K562 (cell line): Measurements from ENCODE around the gene USP20. TPM values are rescaled to one million over a fixed set of nuclear protein-coding genes. Genes with fewer than 3 reads are reported as not detected.

Source experiments
- CBX2 ChIP-seq: fragments of 200-600 bp; sonication (generic); IDR thresholded peaks from one replicate; pipeline ENCODE4 v1.6.1; 2012; ENCODE audit warnings: mild to moderate bottlenecking, low read length, inconsistent platforms; ENCODE audit not compliant: insufficient read depth, poor library complexity, severe bottlenecking
- CEBPG ChIP-seq, 3 experiments: fragments of 200-800 bp in 1 of 3; sonication (Bioruptor generic) in 1 of 3; sonication (generic) in 1 of 3; formaldehyde crosslinking in 1 of 3; IDR thresholded peaks in 2 of 3; conservative IDR thresholded peaks in 1 of 3; 2 replicates each; pipeline versions ENCODE4 v1.6.1 to v1.8.0; 2016 to 2022; ENCODE audit warnings: missing compliant biosample characterization in 2 of 3, missing genetic modification characterization in 2 of 3, mild to moderate bottlenecking in 1 of 3, missing genetic modification reagents in 1 of 3
- CREB1 ChIP-seq, 2 experiments: sonication (generic) in 1 of 2; formaldehyde crosslinking in 1 of 2; IDR thresholded peaks; 2 replicates each; pipeline versions ENCODE4 v1.6.1 to v1.8.0; 2012 to 2022; ENCODE audit warnings: inconsistent platforms in 1 of 2, mild to moderate bottlenecking in 1 of 2, missing genetic modification reagents in 1 of 2, moderate library complexity in 1 of 2
- GMEB1 ChIP-seq: fragments of 250-450 bp; sonication (Bioruptor Pico); IDR thresholded peaks from 2 replicates; pipeline ENCODE4 v1.4.0; 2020; ENCODE audit warnings: mild to moderate bottlenecking
- HNRNPL ChIP-seq: fragments of 200-400 bp; formaldehyde crosslinking; IDR thresholded peaks from 2 replicates; pipeline ENCODE4 v1.6.1; 2017; ENCODE audit warnings: low read depth, mild to moderate bottlenecking, low read length
- KAT8 ChIP-seq: fragments of 450-650 bp; IDR thresholded peaks from 2 replicates; pipeline ENCODE4 v1.6.1; 2016; ENCODE audit warnings: low read depth, mild to moderate bottlenecking
- MAFG ChIP-seq: fragments of 450-650 bp; conservative IDR thresholded peaks from 2 replicates; pipeline ENCODE4 v1.6.1; 2016; ENCODE audit warnings: missing genetic modification characterization, missing compliant biosample characterization
- MCM5 ChIP-seq: fragments of 450-650 bp; IDR thresholded peaks from 2 replicates; pipeline ENCODE4 v1.6.1; 2016; ENCODE audit warnings: low read depth
- MED1 ChIP-seq: sonication (generic); formaldehyde crosslinking; IDR thresholded peaks from 2 replicates; pipeline ENCODE4 v1.8.1; 2023; ENCODE audit warnings: missing genetic modification reagents, borderline replicate concordance
- MLX ChIP-seq, 2 experiments: fragments of 450-650 bp in 1 of 2; sonication (generic) in 1 of 2; formaldehyde crosslinking; conservative IDR thresholded peaks; 2 replicates each; pipeline versions ENCODE4 v1.4.0 to v1.8.1; 2020 to 2022; ENCODE audit warnings: mild to moderate bottlenecking in 1 of 2, missing genetic modification reagents in 1 of 2
- PHF8 ChIP-seq: fragments of 200-600 bp; sonication (generic); IDR thresholded peaks from 2 replicates; pipeline ENCODE4 v1.6.1; 2012; ENCODE audit warnings: mixed run types, mild to moderate bottlenecking, inconsistent platforms, low read length, moderate library complexity, borderline replicate concordance
- RBBP5 ChIP-seq: fragments of 200-600 bp; sonication (generic); IDR thresholded peaks from 2 replicates; pipeline ENCODE4 v1.6.1; 2012; ENCODE audit warnings: borderline replicate concordance, mild to moderate bottlenecking, low read length, control low read depth, inconsistent platforms; ENCODE audit not compliant: insufficient read depth, poor library complexity, severe bottlenecking
- ZNF217 ChIP-seq: sonication (generic); formaldehyde crosslinking; IDR thresholded peaks from 2 replicates; pipeline ENCODE4 v1.8.0; 2022; ENCODE audit warnings: mild to moderate bottlenecking, missing genetic modification reagents
- ZNF41 ChIP-seq: fragments of 250-450 bp; sonication (Bioruptor Pico); conservative IDR thresholded peaks from 2 replicates; pipeline ENCODE4 v1.4.0; 2020; ENCODE audit warnings: mild to moderate bottlenecking
- ZNF79 ChIP-seq: fragments of 250-450 bp; sonication (Bioruptor Pico); IDR thresholded peaks from 2 replicates; pipeline ENCODE4 v1.4.0; 2020; ENCODE audit warnings: low read depth, mild to moderate bottlenecking, moderate library complexity
- ZSCAN32 ChIP-seq: fragments of 450-650 bp; formaldehyde crosslinking; IDR thresholded peaks from 2 replicates; pipeline ENCODE4 v1.4.0; 2020; ENCODE audit warnings: mild to moderate bottlenecking, moderate library complexity
- polyA plus RNA-seq, 8 experiments: library from polyadenylated mRNA; depleted of rRNA in 4 of 8; stranded (reverse) in 5 of 8; unstranded in 3 of 8; fragments of >200 nt; fragmentation: Nextera tagmentation in 2 of 8; fragmentation: Illumina TruSeq in 1 of 8; extraction: Ambion mirVana in 2 of 8; extraction: Trizol in 1 of 8; gene quantifications; 2 replicates each; pipeline versions ENCODE4 v1.2.1 to v1.2.3, GENCODE V29; 2011 to 2014; ENCODE audit warnings: inconsistent platforms in 1 of 8, missing spikeins in 1 of 8
- total RNA-seq, 7 experiments: library from RNA; depleted of rRNA in 6 of 7; stranded (reverse); fragments of >200 nt in 6 of 7; fragmentation: Illumina TruSeq in 2 of 7; extraction: Trizol in 2 of 7; gene quantifications; 2 replicates each; pipeline versions ENCODE4 v1.2.1 to v1.2.3, GENCODE V29; 2011 to 2021; ENCODE audit warnings: low replicate concordance in 1 of 7
- TF ChIP-seq, protein P1 (sequence below): sonication (generic); formaldehyde crosslinking; IDR thresholded peaks from 2 replicates; pipeline ENCODE4 v1.8.1; 2023; ENCODE audit warnings: missing genetic modification reagents, mild to moderate bottlenecking, borderline replicate concordance
- TF ChIP-seq, protein P2 (sequence below): fragments of 450-650 bp; IDR thresholded peaks from 2 replicates; pipeline ENCODE4 v1.6.1; 2016; ENCODE audit warnings: missing biosample characterization, missing genetic modification characterization

USP20 gene
- total and polyA plus RNA-seq, 9 of the 15 experiments (the other 6 are each of a cell fraction or from before 2014, with no cell fraction given) = 1.9 to 136 (median 49.1) TPM

DNA sequence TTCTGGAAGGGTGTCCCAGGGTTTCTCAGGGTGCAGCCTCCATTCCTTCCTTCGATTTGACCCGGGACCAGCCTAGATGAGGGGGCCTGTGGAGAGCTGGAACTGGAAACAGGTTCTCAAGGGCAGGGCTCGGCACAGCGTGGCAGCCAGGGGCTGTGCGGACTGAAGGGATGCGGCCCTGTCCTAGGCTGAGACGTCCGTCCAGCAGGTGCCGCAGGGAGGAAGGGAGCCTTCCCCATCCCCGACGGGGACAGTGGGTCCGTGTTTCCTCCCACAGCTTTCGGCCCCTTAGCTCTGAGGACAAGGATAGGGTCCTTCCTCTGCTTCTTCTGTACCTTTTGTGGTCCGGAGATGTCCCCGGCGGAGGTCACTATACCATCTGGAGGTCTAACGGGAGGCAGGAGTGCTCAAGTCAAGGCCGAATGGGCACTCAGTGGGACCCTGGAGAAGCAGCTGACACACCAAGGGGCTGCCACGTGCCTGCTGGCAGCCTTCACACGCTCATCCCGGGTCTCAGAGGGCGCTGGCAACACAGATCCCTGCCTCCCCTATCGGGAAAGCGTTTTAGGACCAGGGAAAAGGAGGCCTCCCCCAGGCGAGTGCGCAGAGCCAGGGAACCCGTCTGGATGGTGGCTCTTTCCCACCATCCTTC lies 49.9 kb downstream of the USP20 start (continued):
- TF ChIP-seq, protein P1, sequence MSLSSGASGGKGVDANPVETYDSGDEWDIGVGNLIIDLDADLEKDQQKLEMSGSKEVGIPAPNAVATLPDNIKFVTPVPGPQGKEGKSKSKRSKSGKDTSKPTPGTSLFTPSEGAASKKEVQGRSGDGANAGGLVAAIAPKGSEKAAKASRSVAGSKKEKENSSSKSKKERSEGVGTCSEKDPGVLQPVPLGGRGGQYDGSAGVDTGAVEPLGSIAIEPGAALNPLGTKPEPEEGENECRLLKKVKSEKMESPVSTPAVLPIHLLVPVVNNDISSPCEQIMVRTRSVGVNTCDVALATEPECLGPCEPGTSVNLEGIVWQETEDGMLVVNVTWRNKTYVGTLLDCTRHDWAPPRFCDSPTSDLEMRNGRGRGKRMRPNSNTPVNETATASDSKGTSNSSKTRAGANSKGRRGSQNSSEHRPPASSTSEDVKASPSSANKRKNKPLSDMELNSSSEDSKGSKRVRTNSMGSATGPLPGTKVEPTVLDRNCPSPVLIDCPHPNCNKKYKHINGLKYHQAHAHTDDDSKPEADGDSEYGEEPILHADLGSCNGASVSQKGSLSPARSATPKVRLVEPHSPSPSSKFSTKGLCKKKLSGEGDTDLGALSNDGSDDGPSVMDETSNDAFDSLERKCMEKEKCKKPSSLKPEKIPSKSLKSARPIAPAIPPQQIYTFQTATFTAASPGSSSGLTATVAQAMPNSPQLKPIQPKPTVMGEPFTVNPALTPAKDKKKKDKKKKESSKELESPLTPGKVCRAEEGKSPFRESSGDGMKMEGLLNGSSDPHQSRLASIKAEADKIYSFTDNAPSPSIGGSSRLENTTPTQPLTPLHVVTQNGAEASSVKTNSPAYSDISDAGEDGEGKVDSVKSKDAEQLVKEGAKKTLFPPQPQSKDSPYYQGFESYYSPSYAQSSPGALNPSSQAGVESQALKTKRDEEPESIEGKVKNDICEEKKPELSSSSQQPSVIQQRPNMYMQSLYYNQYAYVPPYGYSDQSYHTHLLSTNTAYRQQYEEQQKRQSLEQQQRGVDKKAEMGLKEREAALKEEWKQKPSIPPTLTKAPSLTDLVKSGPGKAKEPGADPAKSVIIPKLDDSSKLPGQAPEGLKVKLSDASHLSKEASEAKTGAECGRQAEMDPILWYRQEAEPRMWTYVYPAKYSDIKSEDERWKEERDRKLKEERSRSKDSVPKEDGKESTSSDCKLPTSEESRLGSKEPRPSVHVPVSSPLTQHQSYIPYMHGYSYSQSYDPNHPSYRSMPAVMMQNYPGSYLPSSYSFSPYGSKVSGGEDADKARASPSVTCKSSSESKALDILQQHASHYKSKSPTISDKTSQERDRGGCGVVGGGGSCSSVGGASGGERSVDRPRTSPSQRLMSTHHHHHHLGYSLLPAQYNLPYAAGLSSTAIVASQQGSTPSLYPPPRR = no peak
- TF ChIP-seq MCM5 (no peak), CREB1 (IDR thresholded peaks at IDR 0.05) (no peak), CREB1 (CRISPR knock-in tag; IDR thresholded peaks at IDR 0.05) (no peak), ZSCAN32 (no peak), MED1 (CRISPR knock-in tag) (no peak), MLX (CRISPR knock-in tag; conservative IDR thresholded peaks at IDR 0.05) (no peak; a peak in 2 of 4 replicates), HNRNPL (no peak), GMEB1 (peak; percentile 46; the same call in 1 of the 2 replicates), CEBPG (CRISPR knock-in tag; IDR thresholded peaks at IDR 0.05) (no peak), CEBPG (tag; conservative IDR thresholded peaks at IDR 0.05 in 1 of 2, IDR thresholded peaks at IDR 0.05 in 1 of 2) (no peak), ZNF79 (CRISPR knock-in tag) (0 out of 2 replicates have a peak, but pooled peaks have one; percentile 9), RBBP5 (peak; percentile 51), CBX2 (no peak), PHF8 (peak; percentile 33; the same call in 1 of the 2 replicates), ZNF217 (CRISPR knock-in tag) (no peak), ZNF41 (no peak; the same call in 1 of the 2 replicates), MAFG (no peak), KAT8 (no peak)
- TF ChIP-seq, protein P2, sequence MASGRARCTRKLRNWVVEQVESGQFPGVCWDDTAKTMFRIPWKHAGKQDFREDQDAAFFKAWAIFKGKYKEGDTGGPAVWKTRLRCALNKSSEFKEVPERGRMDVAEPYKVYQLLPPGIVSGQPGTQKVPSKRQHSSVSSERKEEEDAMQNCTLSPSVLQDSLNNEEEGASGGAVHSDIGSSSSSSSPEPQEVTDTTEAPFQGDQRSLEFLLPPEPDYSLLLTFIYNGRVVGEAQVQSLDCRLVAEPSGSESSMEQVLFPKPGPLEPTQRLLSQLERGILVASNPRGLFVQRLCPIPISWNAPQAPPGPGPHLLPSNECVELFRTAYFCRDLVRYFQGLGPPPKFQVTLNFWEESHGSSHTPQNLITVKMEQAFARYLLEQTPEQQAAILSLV (tag) = no peak
